Measurements from ENCODE around the gene ELAVL2. TPM values are rescaled to one million over a fixed set of nuclear protein-coding genes. Genes with fewer than 3 reads are reported as not detected.

Gene ELAVL2
- total and polyA plus RNA-seq, 2 donors (not counting 3 experiments of a cell fraction or from before 2014, with no cell fraction given) = 0.06 to 0.20 TPM

DNA sequence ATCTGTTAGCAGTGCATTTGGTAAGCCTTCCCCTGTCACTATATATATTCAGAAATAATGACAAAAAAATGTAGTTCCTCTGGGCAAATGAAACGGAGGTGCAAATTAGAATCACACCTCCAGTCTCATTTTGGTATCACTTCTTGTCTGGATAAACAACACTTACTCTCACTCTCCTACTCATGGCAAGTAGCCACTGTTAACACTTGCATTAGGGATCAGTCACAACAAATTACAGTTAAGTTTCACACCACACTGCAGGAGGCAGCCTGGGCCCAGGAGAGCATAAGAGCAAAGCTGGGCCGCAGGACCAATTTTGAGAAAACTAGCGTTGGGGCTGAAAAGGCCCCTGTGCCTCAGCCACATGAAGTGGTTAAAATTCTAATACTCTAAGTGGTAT is 161.0 kb downstream of the ELAVL2 start:
- no peak overlapping the region for H3K27ac ChIP-seq (ENCODE audit: insufficient read depth, low read depth, low read length)
- H3K9ac ChIP-seq (replicated peaks; ENCODE audit: extremely low read depth, insufficient read depth, low read length) = no peak overlapping the region
- H3K79me2 ChIP-seq (ENCODE audit: control insufficient read depth, insufficient read depth, low read length) = no peaks in the 10 kb centered on the region
- H3K9me1 ChIP-seq (replicated peaks; ENCODE audit: control insufficient read depth, extremely low read depth, insufficient read depth, low read length) = no peaks in the 10 kb centered on the region
- H3K27me3 ChIP-seq (ENCODE audit: control insufficient read depth in 2 of 2, insufficient read depth in 2 of 2, low read length in 2 of 2) = no peaks in the 10 kb centered on the region
- ChIA-PET POLR2A (no interaction called here), CTCF (interaction anchor here (1.2 kb wide), 1 partner anchor 18 kb away, joined by 4 read pairs; no protein-coding TSS in a partner anchor)
- FAIRE-seq (no peak), DNase-seq (ENCODE audit: low read depth, low spot score) (no peak)
- dilution Hi-C loops (cut with MboI; ENCODE audit: extremely low pct_ligation_motif_present, low sequenced_read_pairs) (no loop called here), intact Hi-C loops (cut with micrococcal nuclease) (no loop called here)
- H2AFZ ChIP-seq (ENCODE audit: low read depth, low read length) = no peak overlapping the region
- no TSS peak for BruUV-seq (replicated peaks)
- H3K4me3 ChIP-seq (replicated peaks in 1 of 3; ENCODE audit: insufficient read depth in 1 of 3, low read depth in 1 of 3, low read length in 3 of 3) = no peak overlapping the region
- TF ChIP-seq POLR2AphosphoS5 (IDR thresholded peaks at IDR 0.05; ENCODE audit: insufficient read depth, low read depth, low read length) (no peak), FOS (IDR thresholded peaks at IDR 0.05; ENCODE audit: borderline replicate concordance, insufficient read depth, low read length) (no peak), MYC (IDR thresholded peaks at IDR 0.05; ENCODE audit: low read depth, low read length) (no peak), EZH2 (IDR thresholded peaks at IDR 0.05; ENCODE audit: borderline replicate concordance, low read depth, low read length, severe bottlenecking) (no peak), GATA2 (IDR thresholded peaks at IDR 0.05; ENCODE audit: insufficient read depth, insufficient read length, low read depth, low read length) (no peak), JUN (IDR thresholded peaks at IDR 0.05; ENCODE audit: borderline replicate concordance, insufficient read depth, insufficient read length, low read depth) (no peak), MAX (IDR thresholded peaks at IDR 0.05; ENCODE audit: insufficient read depth, insufficient read length) (no peak), POLR2A (IDR thresholded peaks at IDR 0.05; ENCODE audit: low read depth, low read length) (no peak)
- TF ChIP-seq, protein P1, sequence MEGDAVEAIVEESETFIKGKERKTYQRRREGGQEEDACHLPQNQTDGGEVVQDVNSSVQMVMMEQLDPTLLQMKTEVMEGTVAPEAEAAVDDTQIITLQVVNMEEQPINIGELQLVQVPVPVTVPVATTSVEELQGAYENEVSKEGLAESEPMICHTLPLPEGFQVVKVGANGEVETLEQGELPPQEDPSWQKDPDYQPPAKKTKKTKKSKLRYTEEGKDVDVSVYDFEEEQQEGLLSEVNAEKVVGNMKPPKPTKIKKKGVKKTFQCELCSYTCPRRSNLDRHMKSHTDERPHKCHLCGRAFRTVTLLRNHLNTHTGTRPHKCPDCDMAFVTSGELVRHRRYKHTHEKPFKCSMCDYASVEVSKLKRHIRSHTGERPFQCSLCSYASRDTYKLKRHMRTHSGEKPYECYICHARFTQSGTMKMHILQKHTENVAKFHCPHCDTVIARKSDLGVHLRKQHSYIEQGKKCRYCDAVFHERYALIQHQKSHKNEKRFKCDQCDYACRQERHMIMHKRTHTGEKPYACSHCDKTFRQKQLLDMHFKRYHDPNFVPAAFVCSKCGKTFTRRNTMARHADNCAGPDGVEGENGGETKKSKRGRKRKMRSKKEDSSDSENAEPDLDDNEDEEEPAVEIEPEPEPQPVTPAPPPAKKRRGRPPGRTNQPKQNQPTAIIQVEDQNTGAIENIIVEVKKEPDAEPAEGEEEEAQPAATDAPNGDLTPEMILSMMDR (IDR thresholded peaks at IDR 0.05; ENCODE audit: extremely low read depth in 1 of 2, insufficient read depth in 1 of 2, low read depth in 1 of 2, low read length in 2 of 2) = no peak
- H4K20me1 ChIP-seq (replicated peaks; ENCODE audit: control insufficient read depth, extremely low read depth, insufficient read depth, low read length) = no peaks in the 10 kb centered on the region
- H3K36me3 ChIP-seq (ENCODE audit: control insufficient read depth in 2 of 2, extremely low read depth in 1 of 2, insufficient read depth in 2 of 2, low read length in 2 of 2) = no peaks in the 10 kb centered on the region
- no peak overlapping the region for H3K4me2 ChIP-seq (ENCODE audit: insufficient read depth, low read length)
- H3K4me1 ChIP-seq (ENCODE audit: control insufficient read depth, extremely low read depth, insufficient read depth, low read length) = no peaks in the 10 kb centered on the region
- H3K9me3 ChIP-seq (replicated peaks; ENCODE audit: control insufficient read depth, insufficient read depth, low read length) = no peaks in the 10 kb centered on the region

All from endothelial cell of umbilical vein (primary cell).